CD4-positive, alpha-beta T cell treated with Interleukin-1 beta for 1 hour (primary cell): Measurements from ENCODE around the gene AGRN.
"Not testable (repeated sequence)": the region's sequence is repeated elsewhere in the genome, so short reads cannot be mapped to it uniquely, and the experiment has no call there.

Experiments used
- DNase-seq, 2 donors: peaks; one replicate each; pipeline ENCODE4 v3.0.0-alpha.2; 2020 to 2022

The AGRN gene

DNA sequence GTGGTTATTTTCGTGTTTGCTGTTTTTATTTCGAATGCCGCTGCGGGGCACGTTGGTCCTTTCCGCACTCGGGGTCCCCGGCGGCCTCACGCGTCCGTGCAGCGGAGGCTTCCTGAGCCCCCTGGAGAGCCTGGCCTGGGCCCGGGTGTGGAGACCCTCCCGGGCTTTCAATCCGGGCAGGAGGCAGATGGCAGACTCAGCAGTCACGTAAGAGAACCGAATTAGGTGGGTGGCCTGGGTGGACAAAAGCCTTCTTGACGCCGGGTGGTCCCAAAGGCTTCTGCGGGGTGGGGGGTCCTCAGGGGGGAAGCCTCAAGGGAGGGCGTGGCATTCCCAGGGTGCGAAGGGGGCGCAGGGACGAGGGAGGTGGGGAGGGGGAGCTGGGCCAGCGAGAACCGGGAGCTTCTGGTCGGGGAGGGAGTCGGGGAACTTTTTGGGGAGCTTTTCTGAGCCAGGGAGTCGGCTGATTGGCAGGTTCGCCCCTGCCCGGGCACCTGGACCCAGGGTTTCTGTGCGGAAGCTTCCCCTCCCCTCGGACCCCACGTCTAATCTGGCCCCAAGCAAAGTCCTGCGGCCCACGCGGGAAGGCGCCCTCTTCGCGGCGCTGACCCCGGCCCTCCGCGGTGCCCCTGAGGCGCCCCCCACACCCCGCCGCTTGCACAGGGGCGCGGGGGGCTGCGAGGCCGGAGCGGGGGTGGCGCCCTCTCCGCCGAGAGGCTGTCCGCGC is 18.7 kb upstream of the AGRN start:
- DNase-seq = no peak

DNA sequence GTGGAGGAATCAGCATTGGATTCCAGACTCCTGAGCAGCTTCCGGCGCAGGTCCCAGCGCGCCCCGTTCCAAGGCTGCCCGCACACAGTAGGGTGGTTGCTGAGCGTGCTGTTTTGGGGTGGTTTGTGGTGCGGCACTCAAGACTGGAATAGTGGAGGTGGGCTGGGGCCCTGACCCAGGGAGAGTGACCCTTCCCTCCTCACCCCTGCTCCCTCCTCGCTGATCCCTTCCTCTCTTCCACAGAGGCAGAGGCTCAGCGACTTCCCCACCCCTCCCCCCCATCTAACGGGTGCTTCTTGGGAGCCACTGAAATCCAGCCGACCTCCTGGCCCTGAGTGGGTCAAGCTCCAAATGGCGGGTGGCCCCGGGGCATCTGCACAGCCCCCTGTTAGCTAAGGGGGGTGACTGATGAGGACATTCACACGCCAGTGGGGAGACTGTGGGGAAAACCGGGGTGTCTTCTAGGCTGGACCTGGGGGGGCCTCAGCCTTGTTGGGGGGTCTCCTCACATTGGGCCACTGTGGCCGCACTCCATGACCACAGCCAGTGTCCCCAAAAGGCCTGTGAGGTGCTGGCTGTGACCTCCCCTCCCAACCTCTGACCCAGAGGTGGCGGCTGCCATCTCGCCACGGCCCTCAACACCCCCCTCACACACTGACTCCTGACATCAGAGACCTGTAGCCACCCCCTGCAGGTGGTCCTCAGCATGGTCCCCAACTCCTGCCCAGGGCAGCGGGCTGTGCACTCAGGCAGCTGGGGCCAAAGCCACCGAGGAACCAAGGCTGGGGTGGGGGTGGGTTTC is 16.1 kb upstream of the AGRN start:
- DNase-seq = no peak

DNA sequence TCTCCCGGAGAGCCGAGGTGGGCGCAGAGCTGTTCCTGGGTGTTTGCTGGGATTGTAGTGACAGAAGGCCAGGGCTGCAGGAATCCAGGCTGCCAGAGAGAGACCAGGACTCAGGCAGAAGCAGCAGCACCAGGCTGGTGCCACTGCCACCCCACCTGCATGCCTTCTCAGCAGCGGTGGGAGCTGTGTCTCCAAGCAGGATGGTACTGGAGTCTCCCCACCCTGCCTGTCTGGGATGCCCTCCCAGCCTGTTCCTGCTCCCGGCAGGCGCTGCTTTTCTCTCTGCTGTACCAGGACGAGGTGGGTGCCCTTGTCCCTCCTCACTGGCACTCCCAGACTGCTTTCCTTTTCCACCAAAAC is 15.5 kb upstream of the AGRN start:
- DNase-seq = no peak

DNA sequence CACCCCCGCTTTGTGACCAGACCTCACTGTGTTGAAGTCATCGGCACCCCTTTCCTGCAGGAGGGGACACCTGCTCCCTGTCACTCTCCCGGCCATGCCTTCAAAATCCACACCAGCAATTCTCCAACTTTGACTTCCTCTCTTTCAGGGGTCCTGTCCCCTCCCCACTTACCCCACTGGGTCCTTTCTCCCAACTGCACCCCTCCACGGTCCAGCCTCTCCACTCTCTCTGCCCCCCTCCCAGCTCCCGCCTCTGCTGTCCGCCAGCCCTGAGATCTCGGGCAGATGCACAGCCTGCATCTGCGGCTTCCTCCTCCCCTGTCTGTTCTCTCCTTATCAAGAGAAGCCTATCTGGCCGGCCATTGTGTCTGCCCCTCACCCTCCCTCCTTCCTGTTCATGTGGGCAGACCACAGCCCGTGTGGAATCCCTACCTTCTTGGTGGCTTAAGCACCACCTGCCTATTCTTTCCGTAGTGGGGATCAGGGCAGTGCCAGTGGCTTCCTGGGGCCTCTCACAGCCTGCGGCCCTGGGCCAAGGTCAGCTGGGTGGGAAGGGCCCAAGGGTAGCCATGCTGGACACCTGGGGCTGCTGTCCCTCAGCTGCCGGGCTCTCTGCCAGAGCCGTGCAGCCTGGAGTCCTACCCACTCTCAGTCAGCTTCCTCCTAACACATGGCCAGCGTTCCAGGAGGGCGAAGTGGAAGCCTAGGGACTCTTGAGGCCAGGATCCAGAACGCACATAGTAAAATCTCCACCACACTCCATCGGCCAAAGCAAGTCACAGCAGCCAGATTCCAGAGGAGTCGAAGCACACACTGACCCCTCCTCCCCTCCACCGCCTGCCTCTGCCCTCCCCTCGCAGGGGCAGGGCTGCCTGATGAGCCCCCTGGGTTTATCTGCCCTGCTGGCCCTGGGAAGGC is 14.9 kb upstream of the AGRN start:
- DNase-seq = no peak

DNA sequence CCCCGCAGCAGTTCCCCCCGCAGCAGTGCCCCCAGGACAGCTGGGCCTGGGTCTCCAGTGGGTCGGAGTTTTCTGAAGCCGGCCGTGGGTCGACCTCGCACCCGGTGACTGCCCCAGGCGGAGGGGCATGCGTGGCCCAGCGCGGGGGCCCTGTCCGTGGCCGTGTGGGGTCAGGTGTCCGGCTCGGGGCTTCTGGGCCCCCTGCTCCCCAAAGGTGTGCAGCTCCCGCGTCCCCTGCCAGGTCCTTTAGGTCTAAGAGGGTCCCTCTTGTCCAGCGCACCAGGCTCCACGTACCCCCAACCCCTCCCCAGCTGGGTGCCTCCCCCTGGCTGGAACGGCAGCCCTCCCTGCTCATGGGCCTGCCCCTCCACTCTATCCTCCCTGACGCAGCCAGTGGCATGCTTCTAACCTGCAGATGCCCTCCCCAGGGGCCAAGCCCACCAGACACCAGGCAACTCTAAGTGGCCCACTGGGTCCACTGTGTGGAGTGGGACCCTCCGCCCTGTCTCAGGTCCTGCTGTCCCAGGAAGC is 14.1 kb upstream of the AGRN start:
- no peak for DNase-seq

DNA sequence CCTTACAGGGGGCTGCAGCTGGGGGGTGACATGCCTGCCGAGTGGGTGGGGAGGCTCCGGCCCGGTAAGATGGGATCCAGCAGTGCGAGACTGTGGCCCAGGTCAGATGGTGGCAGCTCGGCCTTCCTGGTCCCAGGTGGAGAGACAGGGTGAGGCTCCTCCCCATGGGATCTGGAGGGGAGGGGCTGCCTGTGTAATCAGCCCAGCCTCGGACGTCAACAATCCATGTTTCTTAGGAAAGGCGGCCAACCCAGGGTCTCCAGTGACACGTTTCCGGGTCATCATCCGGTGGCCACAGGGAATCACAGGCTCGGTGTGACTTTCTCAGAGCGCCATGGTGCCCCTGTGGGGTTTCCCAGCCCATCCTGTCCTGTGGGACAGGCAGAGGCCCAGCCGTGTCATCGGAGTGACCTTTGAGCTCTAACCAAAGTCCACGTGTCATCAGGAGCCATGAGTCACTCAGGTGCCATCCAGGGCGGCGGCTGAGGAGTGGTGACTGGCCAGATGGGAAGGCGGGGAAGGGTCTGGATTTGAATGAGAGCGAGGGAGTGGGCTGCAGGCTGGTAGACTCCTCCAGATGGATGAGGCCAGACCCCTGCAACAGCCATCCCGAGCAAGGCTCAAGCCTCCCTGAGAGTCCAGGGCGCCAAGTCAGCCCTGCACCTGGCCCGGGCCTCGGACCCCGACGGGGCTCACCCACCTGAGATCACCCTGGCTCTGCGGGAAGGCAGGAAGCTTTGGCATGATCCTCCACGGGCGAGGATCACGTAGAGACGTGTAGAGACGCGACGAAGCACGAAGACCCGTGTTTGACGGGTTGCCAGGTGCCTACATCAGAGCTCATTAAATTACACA is 13.4 kb upstream of the AGRN start:
- DNase-seq = no peak

DNA sequence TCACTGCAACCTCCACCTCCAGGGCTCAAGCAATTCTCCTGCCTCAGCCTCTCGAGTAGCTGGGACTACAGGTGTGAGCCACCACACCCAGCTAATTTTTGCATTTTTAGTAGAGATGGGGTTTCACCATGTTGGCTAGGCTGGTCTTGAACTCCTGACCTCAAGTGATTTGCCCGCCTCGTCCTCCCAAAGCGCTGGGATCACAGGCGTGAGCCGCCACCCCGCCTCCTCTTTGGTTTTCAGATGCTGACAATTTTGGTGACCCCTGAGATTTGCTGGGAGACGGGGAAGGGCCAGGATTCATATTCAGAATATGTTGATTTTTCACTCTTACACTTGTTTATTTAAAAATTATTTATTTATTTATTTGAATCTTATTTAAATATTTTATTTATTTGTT is 9.8 kb upstream of the AGRN start:
- DNase-seq = not testable (repeated sequence)

DNA sequence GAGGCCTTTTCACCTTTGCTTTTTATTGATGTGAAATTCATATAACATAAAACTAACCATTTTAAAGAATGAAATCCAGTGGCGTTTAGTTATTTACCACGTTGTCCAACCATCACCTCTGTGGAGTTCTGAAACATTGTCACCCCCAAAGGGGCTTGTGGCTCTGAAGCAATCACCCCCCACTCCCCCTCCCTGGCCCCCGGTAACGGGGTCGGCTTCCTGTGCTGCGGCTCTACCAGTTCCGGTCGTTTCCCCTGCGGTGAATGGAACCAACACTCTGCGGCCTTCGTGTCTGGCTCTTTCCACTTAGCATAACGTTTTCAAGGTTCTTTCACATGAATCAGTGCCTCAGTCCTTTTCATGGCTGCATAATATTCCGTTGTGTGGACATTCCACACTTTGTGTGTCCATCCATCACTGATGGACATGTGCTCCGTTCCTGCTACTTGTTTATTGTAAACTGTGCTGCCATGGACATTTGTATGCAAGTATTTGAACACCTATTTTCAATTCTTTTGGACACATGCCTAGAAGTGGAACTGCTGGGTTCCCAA is 8.4 kb upstream of the AGRN start:
- DNase-seq = no peak

DNA sequence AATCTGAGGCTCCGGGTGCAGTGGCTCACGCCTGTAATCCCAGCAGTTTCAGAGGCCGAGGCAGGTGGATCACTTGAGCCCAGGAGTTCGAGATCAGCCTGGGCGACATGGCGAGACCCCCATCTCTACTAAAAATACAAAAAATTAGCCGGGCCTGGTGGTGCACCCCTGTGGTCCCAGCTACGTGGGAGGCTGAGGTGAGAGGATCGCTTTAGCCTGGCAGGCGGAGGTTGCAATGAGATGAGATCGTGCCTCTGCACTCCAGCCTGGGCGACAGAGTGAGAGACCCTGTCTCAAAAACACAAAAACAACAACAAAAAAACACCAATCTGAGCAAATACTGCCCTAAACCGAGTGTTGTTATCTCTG is 7.2 kb upstream of the AGRN start:
- DNase-seq = not testable (repeated sequence)

DNA sequence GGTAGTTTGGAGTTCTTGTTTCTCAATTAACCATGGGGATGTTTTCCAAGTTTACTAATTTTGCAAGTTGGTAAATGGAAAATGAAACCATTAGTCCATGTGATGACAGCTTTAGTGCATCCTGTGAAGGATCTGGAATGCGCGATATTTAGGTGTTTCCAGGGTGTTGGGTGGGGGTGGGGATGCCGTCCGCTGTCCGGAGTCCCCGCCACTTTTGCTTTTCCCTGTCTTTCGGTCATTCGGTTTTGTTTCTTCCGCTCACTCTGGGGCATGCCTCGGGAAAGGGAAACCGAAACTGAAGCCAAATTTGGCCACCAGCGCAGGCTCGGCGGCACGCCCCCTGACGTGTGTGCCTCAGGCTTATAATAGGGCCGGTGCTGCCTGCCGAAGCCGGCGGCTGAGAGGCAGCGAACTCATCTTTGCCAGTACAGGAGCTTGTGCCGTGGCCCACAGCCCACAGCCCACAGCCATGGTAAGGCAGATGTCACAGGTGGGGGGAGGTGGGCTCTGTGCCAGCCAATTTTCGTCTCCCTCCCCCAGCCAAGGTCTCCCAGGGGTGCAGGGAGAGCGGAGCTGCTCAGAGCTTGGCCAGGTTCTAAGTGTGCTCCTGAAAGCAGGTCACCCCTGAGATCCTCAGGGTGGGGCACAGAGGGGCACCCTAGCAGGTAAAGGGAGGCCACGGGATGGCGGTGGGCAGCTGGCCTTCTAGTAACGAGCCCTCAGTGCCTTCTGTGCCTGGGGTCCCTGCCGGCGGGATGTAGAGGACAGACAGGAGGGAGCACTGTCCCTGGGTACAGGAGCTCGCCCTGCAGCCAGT is 6.6 kb upstream of the AGRN start, which contains the start of gene ISG15:
ISG15 (plus strand) TSS at position 393 of the 817 bp plus-strand sequence; CDS start at position 470, 77 bp downstream.
- peak; percentile 90 for DNase-seq

DNA sequence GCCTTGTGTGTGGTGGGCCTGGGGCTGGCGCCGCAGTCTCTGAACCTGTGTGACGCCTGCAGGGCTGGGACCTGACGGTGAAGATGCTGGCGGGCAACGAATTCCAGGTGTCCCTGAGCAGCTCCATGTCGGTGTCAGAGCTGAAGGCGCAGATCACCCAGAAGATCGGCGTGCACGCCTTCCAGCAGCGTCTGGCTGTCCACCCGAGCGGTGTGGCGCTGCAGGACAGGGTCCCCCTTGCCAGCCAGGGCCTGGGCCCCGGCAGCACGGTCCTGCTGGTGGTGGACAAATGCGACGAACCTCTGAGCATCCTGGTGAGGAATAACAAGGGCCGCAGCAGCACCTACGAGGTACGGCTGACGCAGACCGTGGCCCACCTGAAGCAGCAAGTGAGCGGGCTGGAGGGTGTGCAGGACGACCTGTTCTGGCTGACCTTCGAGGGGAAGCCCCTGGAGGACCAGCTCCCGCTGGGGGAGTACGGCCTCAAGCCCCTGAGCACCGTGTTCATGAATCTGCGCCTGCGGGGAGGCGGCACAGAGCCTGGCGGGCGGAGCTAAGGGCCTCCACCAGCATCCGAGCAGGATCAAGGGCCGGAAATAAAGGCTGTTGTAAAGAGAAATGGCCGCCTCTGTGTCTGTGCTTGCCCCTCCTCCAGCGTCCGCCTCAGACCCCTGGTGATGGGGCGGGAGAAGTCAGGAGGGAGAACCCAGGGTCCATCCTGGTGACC is 5.8 kb upstream of the AGRN start:
- peak in 1 of 2 donors; percentile 42 for DNase-seq

DNA sequence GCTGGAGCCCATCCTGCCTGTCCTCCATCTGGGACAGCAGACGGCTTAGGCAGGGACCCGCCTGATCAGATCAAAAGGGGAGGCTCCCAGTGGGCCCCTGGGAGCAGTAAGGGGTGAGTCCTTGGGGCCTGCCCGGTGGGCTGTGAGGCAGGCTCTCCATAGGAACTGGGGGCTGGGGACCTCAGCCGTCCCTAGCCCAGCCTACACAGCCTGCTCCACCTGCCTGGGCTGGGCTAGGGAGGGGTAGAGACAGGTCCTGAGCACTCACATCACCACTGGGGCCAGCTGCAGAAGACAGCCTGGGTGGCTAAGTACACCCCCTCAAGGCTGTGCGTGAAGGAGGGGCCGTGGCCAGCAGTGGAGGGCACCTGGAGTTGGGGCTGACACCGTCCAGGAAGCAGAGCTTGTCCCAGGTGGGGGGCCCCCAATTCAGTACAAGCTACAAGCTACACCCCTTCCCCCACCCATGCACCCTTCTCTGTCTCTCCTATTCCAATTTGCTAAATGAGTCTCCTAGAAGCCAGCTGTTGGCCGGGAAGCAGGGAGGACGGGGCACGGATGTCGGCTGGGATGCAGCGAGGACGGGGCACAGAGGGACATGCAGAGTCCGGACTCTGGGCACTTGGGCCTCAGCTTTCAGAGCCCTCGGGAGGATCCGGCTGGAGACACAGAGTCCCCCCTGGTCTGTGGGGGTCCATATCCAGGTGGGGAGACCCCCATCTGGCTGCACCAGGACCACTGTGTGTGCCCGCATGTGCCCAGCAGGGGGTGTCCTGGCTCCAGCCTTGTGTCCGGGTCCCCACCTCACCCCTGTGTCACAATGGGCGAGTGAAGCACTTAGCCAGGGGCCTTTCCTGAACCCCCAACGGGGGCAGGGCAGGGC is 4.9 kb upstream of the AGRN start:
- DNase-seq = no peak

DNA sequence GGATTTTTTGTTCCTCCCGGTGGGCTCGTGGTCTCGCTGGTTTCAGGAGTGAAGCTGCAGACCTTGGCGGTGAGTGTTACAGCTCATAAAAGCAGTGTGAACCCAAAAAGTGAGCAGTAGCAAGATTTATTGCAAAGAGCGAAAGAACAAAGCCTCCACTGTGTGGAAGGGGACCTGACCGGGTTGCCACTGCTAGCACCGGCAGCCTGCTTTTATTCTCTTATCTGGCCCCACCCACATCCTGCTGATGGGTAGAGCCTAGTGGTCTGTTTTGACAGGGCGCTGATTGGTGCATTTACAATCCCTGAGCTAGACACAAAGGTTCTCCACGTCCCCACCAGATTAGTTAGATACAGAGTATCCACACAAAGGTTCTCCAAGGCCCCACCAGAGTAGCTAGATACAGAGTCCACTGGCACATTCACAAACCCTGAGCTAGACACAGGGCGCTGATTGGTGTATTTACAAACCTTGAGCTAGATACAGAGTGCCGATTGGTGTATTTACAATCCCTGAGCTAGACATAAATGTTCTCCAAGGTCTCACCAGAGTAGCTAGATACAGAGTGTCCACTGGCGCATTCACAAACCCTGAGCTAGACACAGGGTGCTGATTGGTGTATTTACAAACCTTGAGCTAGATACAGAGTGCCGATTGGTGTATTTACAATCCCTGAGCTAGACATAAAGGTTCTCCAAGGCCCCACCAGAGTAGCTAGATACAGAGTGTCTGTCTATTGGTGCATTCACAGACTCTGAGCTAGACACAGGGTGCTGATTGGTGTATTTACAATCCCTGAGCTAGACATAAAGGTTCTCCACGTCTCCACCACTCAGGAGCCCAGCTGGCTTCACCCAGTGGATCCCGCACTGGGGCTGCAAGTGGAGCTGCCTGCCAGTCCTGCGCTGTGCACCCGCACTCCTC is 2.3 kb upstream of the AGRN start:
- DNase-seq = not testable (repeated sequence)

DNA sequence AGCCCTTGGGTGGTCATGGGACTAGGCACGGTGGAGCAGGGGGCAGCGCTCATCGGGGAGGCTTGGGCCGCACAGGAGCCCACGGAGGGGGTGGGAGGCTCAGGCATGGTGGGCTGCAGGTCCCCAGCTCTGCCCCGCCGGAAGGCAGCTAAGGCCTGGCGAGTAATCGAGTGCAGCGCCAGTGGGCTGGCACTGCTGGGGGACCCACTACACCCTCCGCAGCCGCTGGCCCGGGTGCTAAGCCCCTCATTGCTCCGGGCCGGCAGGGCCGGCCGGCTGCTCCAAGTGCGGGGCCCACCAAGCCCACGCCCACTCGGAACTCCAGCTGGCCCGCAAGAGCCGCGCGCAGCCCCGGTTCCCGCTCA is 1.6 kb upstream of the AGRN start:
- DNase-seq = not testable (repeated sequence)

DNA sequence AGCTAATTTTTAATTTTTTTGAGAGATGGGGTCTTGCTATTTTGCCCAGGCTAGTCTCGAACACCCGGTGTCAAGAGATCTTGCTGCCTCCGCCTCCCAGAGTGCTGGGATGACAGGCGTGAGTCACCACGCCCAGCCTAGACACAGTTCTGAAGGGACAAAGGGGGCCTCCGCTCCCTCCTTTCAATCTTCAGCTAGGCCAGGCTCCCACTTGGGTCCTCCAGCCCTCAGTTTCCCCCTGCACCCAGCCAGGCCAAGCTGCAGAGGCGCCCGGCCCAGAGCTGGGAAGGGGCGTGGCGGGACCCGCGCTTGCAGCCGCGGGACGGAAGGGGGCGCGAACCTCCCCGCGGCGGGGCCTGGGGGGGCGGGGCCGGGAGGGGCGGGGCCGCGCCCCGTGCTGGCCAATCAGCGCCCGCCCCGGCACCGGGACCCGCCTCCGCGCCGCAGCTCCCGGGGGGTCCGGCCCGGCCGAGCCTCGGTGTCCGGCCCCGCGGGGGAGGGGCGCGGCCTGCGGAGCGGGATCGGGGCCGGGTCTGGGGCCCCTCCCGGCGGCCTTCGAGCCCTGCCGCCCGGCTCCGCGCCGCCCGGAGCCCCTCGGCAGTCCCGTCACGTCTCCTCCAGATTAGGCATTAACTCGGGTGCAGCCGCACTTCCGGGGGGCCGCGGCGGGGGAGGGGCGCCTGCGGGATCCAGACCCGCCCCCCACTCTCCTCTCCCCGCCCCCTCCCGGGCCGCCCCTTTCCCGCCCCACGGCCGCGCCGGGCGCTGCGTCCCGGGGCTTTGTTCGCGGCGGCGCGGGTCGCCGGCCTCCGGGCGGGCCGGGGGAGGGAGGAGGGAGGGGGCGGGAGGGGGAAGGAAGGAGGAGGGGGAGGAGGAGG is 559 bp upstream of the AGRN start:
- DNase-seq = peak; percentile 78 to 80

DNA sequence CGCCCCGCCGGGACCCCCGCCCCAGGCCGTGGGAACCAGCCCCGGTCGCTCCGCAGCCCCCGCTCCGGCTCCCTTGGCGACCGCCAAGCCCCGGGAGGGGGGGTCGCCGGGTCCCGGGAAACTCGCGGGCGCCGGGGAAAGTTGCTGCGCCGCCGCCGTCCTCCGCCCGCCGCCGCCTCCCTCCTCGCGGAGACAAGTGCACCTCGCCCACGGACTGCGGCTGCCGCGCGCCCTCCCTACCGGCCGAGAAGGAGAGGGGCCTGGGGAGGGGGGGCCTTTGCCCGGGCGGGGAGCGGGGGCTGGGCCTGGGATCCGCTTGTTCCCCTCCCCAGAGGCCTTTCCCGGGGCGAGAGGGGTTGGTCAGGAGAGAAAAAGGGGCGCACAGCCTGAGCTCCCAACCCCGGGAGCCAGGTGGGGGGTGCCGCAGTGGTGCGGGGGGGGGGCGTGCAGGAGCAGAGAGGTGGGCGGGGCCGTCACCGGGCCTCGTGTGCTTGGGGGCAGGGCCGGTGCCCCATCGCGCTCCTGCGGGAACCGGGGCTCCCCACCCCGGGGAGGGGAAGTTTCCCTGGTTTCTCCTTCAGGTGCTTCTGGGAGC is 592 bp downstream of the AGRN start:
- peak in 1 of 2 donors; percentile 27 for DNase-seq
